HG03354 (cell line): ENCODE measurements around the gene LATS2.
"Not testable (repeated sequence)": the region's sequence is repeated elsewhere in the genome, so short reads cannot be mapped to it uniquely, and the experiment has no call there.

ENCODE experiments used
- ATAC-seq: cut with Tn5 transposase; IDR thresholded peaks from one replicate; pipeline ENCODE4 v1.9.1; 2021; ENCODE audit warnings: mild to moderate bottlenecking; ENCODE audit not compliant: unreplicated experiment, poor library complexity, severe bottlenecking

LATS2 gene

DNA sequence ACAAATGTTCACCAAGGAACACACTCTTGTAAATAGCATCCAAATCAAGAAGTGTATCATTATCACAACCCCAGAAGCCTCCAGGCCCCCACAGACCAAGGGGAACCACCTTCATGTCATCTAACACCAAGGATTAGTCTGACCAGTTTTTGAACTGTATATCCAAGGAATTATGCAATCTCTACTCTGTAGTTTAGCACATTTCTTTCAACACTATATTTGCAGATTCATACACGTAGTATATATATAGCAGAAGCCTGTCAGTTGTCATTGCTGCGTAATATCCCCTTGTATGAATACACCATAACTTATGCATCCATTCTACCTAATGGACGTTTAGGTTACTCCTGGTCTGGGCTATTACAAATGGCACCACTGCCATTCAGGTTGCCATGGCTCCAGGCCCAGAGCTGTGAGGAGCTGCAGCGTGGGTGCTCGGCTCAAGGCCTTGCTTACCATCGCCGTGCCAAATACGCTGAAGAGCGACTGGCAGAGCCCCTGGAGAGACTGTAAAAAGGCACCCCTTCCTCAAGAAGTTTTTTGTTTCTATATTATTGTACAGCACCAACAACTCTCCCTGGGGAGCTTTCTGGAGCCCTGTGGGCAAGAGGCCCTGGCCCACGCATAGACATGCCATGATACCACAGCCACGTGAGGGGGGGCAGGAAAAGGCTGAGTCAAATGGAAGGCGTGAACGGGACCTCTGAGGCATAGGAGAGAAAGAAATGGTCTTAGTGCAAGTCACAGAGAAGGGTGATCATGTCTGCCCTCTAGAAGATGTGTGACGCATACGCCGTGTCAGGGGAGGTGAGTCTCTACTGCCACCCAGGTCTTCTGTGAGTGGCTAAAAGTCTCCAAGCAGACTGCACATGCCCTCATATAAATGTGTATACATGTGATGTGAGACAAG lies 10.8 kb downstream of the LATS2 start:
- ATAC-seq, result no peak

DNA sequence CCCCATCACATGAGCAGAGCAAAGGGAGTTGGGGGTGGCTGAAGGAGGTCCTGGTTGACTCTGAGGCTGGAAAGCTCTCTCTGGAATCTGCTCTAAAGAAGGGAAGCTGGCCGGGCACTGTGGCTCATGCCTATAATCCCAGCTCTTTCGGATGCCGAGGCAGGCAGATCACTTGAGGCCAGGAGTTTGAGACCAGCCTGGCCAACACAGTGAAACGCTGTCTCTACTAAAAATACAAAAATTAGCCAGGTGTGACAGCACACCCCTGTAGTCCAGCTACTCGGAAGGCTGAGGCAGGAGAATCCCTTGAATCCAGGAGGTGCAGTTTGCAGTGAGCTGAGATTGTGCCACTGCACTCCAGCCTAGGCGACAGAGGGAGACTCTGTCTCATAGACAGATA lies 11.7 kb downstream of the LATS2 start:
- not testable (repeated sequence) for ATAC-seq

DNA sequence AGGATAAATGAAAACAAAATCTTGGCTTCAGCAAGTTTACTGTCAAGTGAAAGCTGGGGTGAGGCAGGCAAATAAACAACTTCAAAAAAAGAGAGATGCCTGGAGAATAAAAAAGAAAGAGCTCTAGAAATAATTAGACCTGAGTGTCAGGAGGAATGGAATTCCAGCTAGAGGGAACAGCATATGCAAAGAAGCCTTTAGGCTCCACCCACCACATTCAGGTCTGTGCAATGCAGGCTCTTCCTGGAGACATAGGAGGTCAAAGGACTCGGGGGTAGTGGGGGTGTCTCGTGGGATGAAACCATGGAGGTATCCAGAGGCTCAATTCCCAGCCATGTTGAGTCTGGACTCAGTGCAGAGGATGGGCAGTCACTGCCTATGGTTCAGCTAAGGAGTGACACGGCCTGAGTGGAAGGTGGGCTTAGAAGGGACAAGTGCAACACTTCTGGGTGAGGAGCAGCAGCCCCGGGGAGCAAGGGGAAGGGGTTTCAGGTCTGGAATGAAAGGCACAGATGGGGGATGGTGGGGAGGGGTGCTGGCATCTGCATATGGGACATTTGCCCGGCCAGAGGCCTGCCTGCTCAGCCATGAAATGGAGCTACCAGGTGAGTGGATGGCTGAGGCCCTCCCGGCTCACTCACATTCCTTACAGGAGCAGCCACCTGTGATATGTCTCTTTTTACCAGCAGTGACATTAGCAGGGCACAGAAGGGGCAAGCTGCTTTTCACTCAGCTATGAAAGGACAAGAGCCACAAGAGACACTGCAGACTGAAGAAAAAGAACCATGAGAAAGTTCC lies 12.3 kb downstream of the LATS2 start:
- ATAC-seq, result no peak

DNA sequence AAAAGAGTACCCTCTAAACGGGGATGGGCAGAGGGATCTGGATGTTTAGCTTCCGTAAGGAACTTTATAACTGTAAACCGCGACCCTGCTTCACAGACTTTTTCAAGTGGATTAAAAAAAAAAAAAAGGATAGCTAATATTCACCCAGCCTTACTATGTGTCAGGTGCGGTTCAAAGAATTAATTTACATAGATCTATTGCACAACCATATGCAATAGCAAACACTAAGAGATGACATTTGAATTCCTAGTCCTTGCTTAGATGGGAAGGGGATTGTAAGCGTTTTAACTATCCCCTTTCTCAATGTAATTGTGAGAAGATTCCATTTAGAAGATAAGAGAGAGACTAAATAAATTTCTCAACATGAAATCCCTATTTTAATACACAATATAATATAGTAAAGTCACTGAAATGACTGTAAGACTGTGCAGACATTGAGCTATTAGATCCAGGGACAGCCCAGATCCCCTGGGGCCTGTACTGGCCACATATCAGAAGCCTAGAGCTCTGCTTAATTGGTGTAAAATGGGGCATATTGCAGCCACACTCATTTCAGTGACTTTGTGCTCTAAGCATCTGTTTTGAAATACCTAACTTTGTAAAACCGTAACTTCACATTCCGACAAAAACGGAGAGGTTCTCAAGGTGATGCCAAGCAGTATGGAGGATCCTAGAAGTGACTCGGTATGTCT lies 13.6 kb downstream of the LATS2 start:
- no peak for ATAC-seq

DNA sequence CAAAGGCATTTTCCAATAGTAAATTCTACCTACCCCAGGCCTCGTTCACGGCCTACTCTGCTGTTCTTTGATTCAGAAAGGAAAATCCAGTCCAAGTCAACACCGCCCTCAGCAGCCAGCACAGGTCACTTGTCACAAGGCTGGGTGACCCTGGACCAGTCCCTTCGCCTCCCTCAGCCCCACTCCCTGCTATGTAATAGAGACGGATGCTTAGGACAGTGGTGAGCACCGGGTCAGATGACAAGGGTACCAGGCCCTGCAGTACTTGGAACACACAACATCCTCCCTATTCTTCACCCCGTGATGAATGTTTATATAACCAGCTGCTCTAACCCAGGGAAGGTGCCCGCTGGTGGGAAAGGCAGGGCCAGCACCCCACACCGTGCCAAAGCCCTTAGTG lies 14.3 kb downstream of the LATS2 start:
- no peak for ATAC-seq

DNA sequence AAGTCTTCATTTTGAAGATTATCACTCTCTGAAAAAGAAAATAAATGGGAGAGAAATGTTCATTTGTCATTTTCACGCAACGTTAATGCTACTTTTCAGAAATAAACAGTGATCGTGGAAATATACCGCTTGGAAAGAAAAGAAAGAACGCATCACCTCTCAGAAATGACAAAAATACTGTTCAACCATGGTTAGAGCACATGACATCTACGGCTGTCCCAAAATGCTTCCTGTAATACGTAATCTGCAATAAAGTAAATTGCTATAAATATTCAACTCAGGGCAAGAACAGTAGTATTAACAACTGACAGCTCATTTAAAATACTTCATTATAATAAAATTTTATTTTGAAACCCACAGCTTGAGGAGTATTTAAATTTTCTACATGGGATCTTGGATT lies 15.2 kb downstream of the LATS2 start:
- ATAC-seq, result no peak

DNA sequence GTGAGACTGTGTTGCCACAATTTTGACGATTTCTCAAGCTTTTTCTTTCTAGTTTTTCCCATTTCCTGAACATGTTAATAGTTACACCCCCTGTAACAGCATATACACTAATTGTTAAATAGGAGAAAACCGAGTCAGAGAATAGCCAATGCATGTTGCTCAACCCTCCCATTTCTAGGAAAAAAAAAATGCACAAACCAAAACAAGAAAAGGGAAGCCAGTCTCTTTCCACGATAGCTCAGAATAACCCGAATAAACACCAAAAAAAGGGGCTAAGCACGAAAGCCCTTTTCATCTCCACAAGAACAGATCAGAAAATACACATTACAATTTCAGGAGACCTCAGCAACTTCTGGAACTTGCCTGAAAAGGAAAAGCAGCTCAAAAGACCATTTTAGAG lies 16.3 kb downstream of the LATS2 start:
- ATAC-seq, result no peak

DNA sequence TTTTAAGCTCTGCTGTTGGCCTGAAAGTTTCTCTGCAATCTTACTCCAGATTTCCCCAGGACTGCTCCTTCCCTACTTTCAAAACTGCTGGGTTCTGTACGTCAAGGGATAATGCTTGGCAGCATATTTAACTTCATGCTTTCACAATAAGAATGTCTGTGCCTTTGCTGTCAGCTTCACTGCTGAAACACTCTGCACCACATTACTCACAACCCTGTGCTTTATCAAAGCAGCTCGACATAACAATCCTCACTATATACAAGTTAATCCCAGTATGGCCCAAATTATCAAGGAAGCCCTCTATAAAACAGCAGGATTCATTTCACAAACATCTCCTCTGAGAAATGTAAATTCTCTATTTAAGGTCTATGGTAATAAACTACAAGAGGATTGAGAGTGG lies 17.5 kb downstream of the LATS2 start:
- ATAC-seq, result no peak

DNA sequence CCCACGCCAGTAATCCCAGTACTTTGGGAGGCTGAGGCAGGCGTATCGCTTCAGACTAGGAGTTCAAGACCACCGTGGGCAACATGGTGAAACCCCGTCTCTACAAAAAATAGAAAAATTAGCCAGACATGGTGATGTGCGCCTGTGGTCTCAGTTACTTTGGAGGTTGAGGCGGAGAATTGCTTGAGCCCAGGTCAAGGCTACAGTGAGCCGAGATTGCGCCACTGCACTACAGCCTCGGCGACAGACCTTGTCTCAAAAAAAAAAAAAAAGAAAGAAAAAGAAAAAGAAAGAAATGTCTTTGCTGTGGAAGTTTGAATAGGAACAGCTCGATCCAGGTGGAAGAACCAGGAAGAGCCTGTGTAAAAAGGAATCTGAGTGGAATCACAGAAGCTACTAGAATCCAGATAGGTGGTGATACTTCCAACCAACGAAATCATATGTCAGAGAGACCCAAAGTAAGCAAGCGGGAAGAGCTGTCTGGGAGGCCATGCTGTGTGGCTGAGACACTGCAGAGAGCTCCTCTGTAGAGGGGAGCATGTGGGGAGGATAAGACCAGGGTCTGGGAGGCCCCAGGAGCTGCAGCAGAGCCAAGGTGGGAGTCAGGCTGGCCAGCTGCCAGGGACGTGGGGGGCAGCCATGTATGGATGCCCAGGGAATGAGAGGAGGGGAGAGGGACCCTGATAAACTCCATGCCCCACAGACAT lies 21.1 kb downstream of the LATS2 start:
- ATAC-seq, result no peak

DNA sequence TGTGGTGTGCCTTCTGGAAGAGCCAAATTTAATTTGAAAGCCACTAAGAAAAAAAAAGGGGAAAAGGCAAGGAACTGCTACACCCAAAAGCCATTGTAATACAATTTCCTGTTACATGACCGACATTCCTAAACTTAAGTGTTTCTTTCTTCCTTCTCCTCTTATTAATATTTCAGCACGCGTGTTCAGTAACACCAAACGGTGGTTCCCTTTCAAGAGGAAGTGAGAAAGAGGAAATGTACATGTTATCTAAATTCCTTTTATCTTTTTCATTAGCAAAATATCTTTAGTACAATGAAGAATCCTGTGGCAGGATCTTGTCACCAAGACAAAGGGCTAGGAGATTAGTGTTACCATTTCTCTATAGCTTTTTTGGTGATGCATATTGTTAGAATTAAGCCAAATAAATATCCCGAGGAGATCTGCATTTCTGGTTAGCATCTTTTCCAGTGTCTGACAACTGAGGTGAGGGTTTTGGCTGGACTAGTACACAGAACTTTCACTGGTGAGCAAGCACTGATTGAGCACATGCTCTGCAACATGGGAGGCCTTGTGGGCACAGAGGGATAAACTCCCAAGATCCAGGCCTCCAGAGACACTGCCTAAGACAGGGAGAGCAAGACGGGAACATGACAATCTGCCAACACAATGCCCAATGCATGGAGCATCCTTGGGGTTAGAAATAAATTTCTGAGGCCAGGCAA lies 22.1 kb downstream of the LATS2 start:
- no peak for ATAC-seq

DNA sequence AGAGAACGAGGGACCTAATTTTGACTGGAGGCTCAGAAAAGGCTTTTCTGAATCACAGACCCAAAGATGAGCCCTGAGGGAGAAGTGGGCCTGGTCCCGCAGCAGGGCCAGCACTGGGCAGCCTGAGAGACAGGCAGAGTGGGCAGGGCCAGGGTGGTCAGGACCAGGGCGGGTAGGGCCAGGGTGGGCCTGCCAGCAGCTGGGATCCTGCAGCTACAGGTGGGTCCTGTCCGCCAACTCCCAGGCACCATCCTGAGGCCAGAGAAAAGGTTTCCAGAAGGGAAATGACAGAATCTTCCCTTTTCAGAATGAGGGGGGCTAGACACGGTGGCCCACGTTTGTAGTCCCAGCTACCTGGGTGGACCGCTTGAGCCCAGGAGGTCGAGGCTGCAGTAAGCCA lies 23.7 kb downstream of the LATS2 start:
- ATAC-seq, result no peak

DNA sequence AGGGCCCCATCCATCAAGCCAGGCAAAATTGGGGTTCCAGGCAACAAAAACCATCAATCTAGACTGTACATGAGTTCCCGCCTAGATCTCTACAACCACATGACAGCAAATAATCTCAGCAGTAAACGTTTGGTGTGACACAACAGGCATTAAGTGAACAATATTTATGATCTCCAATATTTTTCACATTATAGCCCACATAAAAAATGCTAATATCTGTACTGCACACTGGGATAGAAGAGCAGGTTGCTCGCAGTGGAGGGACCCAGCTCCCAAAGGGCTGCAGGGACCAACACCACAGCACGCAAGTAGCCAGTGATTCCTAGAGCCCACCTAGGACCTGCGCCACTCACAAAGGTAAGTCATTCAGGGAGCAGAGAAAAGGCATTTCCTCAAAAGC lies 25.9 kb downstream of the LATS2 start:
- ATAC-seq, result no peak

DNA sequence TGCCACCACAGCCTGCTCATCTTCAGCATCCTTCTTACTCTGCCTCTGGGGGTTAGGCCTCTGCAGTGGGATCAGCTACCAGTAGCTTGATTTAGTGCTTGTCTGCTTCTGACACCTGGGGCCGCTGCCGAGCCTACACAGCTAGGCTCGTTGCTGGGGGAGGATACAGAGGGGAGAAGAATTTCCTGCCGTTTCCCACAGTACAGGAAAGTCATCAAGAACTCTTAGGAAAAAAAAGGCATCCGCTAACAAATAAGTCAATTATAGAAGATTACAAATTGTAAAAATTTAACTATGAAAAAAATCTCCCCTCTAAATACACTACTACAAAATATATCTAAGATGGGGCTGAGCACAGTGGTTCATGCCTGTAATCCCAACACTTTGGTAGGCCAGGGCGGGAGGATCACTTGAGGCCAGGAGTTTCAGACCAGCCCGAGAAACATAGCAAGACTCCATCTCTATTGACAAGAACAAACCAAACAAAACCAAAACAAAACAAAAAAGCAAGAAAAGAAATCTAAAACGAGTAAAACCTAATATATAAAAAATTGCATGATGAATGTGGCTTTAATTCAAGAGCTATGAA lies 26.7 kb downstream of the LATS2 start:
- peak; percentile 71 for ATAC-seq

DNA sequence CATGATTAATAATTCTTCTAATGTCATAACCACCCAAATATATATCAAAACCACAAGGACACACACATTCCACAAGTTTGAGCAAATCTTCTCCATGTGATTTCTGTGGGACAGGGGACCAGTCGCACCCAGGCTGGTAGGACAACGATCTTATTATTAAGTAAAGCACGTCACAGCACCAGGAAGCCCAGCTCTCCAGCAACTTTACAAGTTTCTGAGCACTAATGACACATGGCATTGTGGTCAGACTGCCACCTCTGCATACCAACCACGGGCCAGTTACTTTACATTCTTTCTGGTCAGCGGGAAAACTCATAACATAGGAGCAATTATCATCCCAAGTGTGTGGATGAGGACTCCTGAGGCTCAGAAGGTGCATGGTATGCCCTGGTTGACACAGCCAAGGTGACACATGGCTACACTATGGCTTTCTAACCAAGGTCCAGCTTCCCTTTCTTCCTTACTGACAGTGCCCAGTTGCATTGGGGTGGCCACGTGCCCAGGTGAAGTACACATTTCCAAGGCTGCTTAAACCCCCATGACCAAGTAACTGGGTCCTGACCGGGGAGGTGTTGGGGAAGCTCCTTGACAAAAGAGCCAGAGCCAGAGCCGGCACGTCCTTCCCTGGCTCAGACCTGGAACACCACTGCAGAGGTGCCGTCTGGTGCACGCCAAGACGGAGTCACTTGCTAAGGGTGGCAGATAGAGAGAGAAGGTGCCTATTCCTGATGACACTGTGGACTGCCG lies 27.4 kb downstream of the LATS2 start:
- no peak for ATAC-seq

DNA sequence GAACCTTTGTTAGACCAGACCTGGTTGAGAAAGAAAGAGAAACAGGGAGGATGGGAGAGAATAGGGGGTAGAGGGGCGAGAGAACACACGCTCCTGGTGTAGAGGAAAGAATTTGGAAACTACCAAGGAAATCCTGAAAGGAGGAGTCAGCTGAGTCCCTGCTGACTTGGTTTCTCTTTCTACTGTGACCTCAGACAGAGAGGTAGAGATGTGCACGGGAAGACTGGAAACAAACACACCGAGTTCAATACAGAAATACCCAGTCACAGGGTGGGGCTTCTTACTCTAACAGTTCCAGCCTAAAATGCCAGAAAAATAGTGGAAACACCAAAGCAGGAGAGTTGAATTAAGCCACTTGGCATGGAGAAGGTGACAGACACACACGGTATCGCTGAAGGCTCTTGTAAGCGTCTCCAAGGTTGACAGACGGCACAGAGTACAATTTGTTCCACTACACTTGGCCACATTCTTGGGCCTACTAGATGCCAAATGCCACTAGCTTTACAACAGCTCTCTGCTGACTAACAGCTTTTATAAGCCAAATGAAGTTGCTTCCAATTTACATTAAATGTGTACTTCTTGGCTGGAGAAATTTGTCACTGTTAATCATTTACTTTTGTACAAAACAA lies 28.1 kb downstream of the LATS2 start:
- no peak for ATAC-seq

DNA sequence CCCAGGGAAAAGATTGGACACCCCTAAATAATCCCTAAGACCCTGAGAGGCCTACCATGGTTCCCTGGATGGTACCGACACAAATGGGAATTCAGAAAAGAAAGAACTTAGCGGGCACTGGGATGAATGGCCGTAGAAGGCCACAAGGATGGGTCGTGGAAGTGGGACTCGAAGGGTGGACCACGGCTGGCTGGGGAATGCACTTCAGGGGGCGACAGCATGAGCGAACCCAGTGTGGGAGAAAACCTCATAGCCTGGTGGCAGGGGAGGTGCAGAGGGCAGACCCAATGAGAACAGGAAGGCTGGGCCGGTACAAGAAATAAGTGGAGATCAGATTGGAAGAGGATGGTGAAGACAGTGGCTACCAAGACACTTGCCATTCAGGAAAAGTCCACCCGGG lies 28.7 kb downstream of the LATS2 start:
- no peak for ATAC-seq

DNA sequence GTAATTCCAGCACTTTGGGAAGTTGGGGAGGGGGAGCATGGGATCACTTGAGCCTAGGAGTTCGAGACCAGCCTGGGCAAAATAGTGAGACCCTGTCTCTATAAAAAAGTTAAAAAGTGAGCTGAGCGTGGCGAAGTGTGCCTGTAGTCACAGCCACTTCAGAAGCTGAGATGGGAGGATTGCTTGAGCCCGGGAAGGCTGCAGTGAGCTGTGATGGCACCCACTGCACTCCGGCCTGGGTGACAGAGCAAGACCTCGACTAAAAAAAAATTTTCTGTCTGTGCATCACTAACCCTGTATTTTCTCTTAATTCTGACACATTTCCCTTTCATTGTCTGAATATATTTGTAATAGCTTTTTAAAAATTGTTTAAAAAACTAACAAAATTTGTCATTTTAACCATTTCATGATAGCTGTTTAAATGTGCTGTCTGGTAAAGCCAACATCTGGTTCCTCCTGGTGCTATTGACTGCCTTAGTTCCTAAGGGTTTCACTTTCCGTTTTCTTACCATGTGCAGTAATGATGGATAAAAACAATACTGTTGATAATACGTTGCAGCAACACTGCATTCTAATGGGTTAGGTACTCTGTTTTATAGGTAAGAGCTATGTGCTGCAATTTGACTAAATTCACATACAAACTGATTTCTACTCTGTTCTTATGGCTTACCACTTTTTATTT lies 29.7 kb downstream of the LATS2 start:
- no peak for ATAC-seq
